ENCODE results near the gene CHD9NB. TPM values are rescaled to one million over a fixed set of nuclear protein-coding genes. Genes with fewer than 3 reads are reported as not detected.

Gene CHD9NB
- total RNA-seq, 2 donors from 2014 or later: 4.3 to 26.7 TPM

DNA sequence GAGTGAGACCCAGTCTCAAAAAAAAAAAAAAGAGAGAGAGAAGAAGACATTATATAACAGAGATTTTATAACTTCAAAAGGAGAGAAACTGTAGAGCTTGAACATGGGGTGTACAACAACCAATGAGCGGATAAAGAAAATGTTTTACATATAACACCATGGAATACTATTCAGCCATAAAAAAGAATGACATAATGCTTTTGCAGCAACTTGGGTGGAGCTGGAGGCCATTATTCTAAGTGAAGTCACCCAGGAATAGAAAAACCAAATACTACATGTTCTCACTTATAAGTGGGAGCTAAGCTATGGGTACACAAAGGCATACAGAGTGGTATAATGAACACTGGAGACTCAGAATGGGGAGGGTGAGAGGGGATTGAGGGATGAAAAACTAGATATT is 61.1 kb downstream of the CHD9NB start:
- DNase-seq (ENCODE audit: low spot score): no peak
- intact Hi-C loops (cut with DNase I): no loop called here
- no peaks in the 10 kb centered on the region for H3K27me3 ChIP-seq (replicated peaks; ENCODE audit: insufficient read depth)
- TF ChIP-seq POLR2A (IDR thresholded peaks at IDR 0.05) (no peak), POLR2AphosphoS5 (IDR thresholded peaks at IDR 0.05) (no peak)
- TF ChIP-seq, protein P1, sequence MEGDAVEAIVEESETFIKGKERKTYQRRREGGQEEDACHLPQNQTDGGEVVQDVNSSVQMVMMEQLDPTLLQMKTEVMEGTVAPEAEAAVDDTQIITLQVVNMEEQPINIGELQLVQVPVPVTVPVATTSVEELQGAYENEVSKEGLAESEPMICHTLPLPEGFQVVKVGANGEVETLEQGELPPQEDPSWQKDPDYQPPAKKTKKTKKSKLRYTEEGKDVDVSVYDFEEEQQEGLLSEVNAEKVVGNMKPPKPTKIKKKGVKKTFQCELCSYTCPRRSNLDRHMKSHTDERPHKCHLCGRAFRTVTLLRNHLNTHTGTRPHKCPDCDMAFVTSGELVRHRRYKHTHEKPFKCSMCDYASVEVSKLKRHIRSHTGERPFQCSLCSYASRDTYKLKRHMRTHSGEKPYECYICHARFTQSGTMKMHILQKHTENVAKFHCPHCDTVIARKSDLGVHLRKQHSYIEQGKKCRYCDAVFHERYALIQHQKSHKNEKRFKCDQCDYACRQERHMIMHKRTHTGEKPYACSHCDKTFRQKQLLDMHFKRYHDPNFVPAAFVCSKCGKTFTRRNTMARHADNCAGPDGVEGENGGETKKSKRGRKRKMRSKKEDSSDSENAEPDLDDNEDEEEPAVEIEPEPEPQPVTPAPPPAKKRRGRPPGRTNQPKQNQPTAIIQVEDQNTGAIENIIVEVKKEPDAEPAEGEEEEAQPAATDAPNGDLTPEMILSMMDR (IDR thresholded peaks at IDR 0.05): no peak
- H3K9me3 ChIP-seq: no peaks in the 10 kb centered on the region
- 100% methylated on average over 1 of the region's 1 CpG for WGBS
- H3K4me1 ChIP-seq (replicated peaks): no peaks in the 10 kb centered on the region
- no peaks in the 10 kb centered on the region for H3K36me3 ChIP-seq
- no peak overlapping the region for H3K27ac ChIP-seq
- H3K4me3 ChIP-seq: no peak overlapping the region

Other genes with a start within 250 kb of the CHD9NB start
- 10 to 100 TPM; 56.3 to 62.6 TPM for gene CHD9, start 2.1 kb upstream of the CHD9NB start, total RNA-seq

Data from prostate gland (tissue), 2 donors.